Testis (tissue), 2 donors: Measurements from ENCODE around the gene ADRM1.

ENCODE experiments used
- CTCF ChIP-seq, 3 experiments: fragments of 450-650 bp in 2 of 3; fragments of 200-600 bp in 1 of 3; sonication (generic) in 1 of 3; IDR thresholded peaks; one replicate each; pipeline ENCODE4 v1.5.1; 2016 to 2019; ENCODE audit warnings: antibody characterized with exemption in 3 of 3, mild to moderate bottlenecking in 2 of 3, moderate library complexity in 1 of 3
- POLR2A ChIP-seq: fragments of 450-650 bp; IDR thresholded peaks from one replicate; pipeline ENCODE4 v1.6.1; 2017; ENCODE audit warnings: antibody characterized with exemption, mild to moderate bottlenecking, moderate library complexity

- TF ChIP-seq CTCF (IDR thresholded peaks at IDR 0.05) (no peak), POLR2A (no peak)
These were observed 34.9 kb downstream of the ADRM1 start for GRCh38 chr20:62337558-62338293.
